PC-3 (cell line): Measurements from ENCODE around the gene TVP23C. TPM values are rescaled to one million over a fixed set of nuclear protein-coding genes. Genes with fewer than 3 reads are reported as not detected.

ENCODE experiments used
- ATAC-seq: fragments of 200-7000 bp; cut with Tn5 transposase; 2 replicates; pipeline ENCODE4 v1.9.1; 2020; ENCODE audit warnings: mild to moderate bottlenecking, moderate library complexity
- BruUV-seq: library from RNA; stranded (reverse); fragments of 400-500 nt; replicated peaks from 2 replicates; lab custom pipeline; 2021; lab: Mats Ljungman, UMichigan
- CTCF ChIA-PET: fragments of 300-600 bp; sonication (Branson Sonifier 250); formaldehyde crosslinking; loops from one replicate; lab custom pipeline; 2022; ENCODE audit warnings: antibody characterized with exemption; lab: Charles Lee
- POLR2A ChIA-PET: fragments of 300-600 bp; sonication (Branson Sonifier 250); formaldehyde crosslinking; loops from one replicate; lab custom pipeline; 2022; ENCODE audit warnings: antibody characterized with exemption; ENCODE audit not compliant: unreplicated experiment; lab: Charles Lee
- DNase-seq: peaks from one replicate; pipeline ENCODE4 v3.0.0-alpha.2; 2015
- H2AFZ ChIP-seq: fragments of 300-600 bp; sonication (generic); 2 replicates; pipeline ENCODE4 v1.6.0; 2016; ENCODE audit warnings: antibody characterized with exemption, low read length
- H3F3A ChIP-seq: fragments of 300-600 bp; sonication (generic); one replicate; pipeline ENCODE4 v1.6.0; 2017; ENCODE audit warnings: antibody characterized with exemption, low read length, control low read depth, mild to moderate bottlenecking; ENCODE audit not compliant: unreplicated experiment
- H3K27ac ChIP-seq: fragments of 300-600 bp; sonication (generic); 2 replicates; pipeline ENCODE4 v1.5.1; 2016; ENCODE audit warnings: mild to moderate bottlenecking, low read length
- H3K27me3 ChIP-seq: fragments of 300-600 bp; sonication (generic); 2 replicates; pipeline ENCODE4 v1.6.1; 2016; ENCODE audit warnings: low read length, mixed read lengths
- H3K36me3 ChIP-seq: fragments of 300-600 bp; sonication (generic); 2 replicates; pipeline ENCODE4 v1.6.1; 2016; ENCODE audit warnings: low read depth, mixed run types, low read length, mixed read lengths
- H3K4me1 ChIP-seq: fragments of 300-600 bp; sonication (generic); 2 replicates; pipeline ENCODE4 v1.5.1; 2016; ENCODE audit warnings: low read length; ENCODE audit not compliant: insufficient read depth
- H3K4me2 ChIP-seq: fragments of 300-600 bp; sonication (generic); 2 replicates; pipeline ENCODE4 v1.6.0; 2016; ENCODE audit warnings: low read length
- H3K4me3 ChIP-seq: fragments of 300-600 bp; sonication (generic); 2 replicates; pipeline ENCODE4 v1.5.1; 2016; ENCODE audit warnings: mild to moderate bottlenecking, low read length, mixed read lengths
- H3K79me2 ChIP-seq: fragments of 300-600 bp; sonication (generic); 2 replicates; pipeline ENCODE4 v1.6.1; 2017; ENCODE audit warnings: low read length, mixed read lengths
- H3K9ac ChIP-seq: fragments of 300-600 bp; sonication (generic); 2 replicates; pipeline ENCODE4 v1.6.0; 2016; ENCODE audit warnings: mild to moderate bottlenecking, low read length
- H3K9me2 ChIP-seq: fragments of 300-600 bp; sonication (generic); replicated peaks from 2 replicates; pipeline ENCODE4 v1.6.1; 2016; ENCODE audit warnings: mixed run types, low read length, mixed read lengths
- H3K9me3 ChIP-seq: fragments of 300-600 bp; sonication (generic); 2 replicates; pipeline ENCODE4 v1.6.1; 2016; ENCODE audit warnings: low read length, mixed read lengths
- H4K20me1 ChIP-seq: fragments of 300-600 bp; sonication (generic); 2 replicates; pipeline ENCODE4 v1.6.1; 2016; ENCODE audit warnings: low read length, mixed read lengths
- CTCF ChIP-seq: fragments of 300-600 bp; sonication (generic); conservative IDR thresholded peaks from 2 replicates; pipeline ENCODE4 v1.5.1; 2017; ENCODE audit warnings: antibody characterized with exemption, low read depth, mild to moderate bottlenecking, low read length
- EZH2 ChIP-seq: fragments of 300-600 bp; sonication (generic); IDR thresholded peaks from one replicate; pipeline ENCODE4 v1.6.1; 2017; ENCODE audit warnings: antibody characterized with exemption, mild to moderate bottlenecking, low read length; ENCODE audit not compliant: unreplicated experiment
- EZH2phosphoT487 ChIP-seq: fragments of 300-600 bp; sonication (generic); IDR thresholded peaks from 2 replicates; pipeline ENCODE4 v1.6.1; 2018; ENCODE audit warnings: mild to moderate bottlenecking, antibody characterized with exemption, low read length, borderline replicate concordance
- intact Hi-C: fragments of 100-400 bp; cut with micrococcal nuclease; formaldehyde crosslinking; loops from 2 replicates; pipeline ENCODE4 v1.9.0; 2023
- total RNA-seq: library from RNA; depleted of rRNA; stranded (reverse); fragments of >200 nt; gene quantifications from 2 replicates; pipeline ENCODE4 v1.2.3, GENCODE V29; 2014

The TVP23C gene
- total RNA-seq, 1 experiment from 2014 or later = 23.7 TPM

GRCh38 chr17:15503731-15504130 is 59.6 kb downstream of the TVP23C start:
- no peak overlapping the region for H3K9ac ChIP-seq
- intact Hi-C loops = loop anchor here (1.0 to 5.0 kb wide), 3 partner anchors 106 to 246 kb away; no protein-coding TSS in a partner anchor
- H2AFZ ChIP-seq = no peak overlapping the region
- H3F3A ChIP-seq = no peaks in the 10 kb centered on the region
- ATAC-seq = no peak
- H3K4me3 ChIP-seq = no peak overlapping the region
- no peaks in the 10 kb centered on the region for H4K20me1 ChIP-seq
- H3K79me2 ChIP-seq = no peaks in the 10 kb centered on the region
- no peaks in the 10 kb centered on the region for H3K9me3 ChIP-seq
- H3K4me2 ChIP-seq = no peak overlapping the region
- TF ChIP-seq EZH2 (no peak), EZH2phosphoT487 (no peak), CTCF (no peak)
- no peaks in the 10 kb centered on the region for H3K9me2 ChIP-seq
- H3K4me1 ChIP-seq = peaks cover 8% of the 10 kb centered on the region
- H3K27me3 ChIP-seq = no peaks in the 10 kb centered on the region
- ChIA-PET CTCF (no interaction called here), POLR2A (no interaction called here)
- no peak overlapping the region for H3K27ac ChIP-seq
- DNase-seq = no peak
- peaks cover 5% of the 10 kb centered on the region; the same call in 1 of the 2 replicates for H3K36me3 ChIP-seq
- no TSS peak for BruUV-seq

- Histone ChIP-seq H3K9ac (peak overlapping the region; percentile 36), H3F3A (no peaks in the 10 kb centered on the region), H3K27me3 (no peaks in the 10 kb centered on the region), H3K9me2 (no peaks in the 10 kb centered on the region), H3K79me2 (no peaks in the 10 kb centered on the region), H4K20me1 (no peaks in the 10 kb centered on the region), H3K4me2 (peak overlapping the region; percentile 49), H2AFZ (peak overlapping the region; percentile 68), H3K4me1 (peaks cover 8% of the 10 kb centered on the region), H3K36me3 (peaks cover 5% of the 10 kb centered on the region; the same call in 1 of the 2 replicates), H3K27ac (peak overlapping the region; percentile 35), H3K4me3 (no peak overlapping the region), H3K9me3 (no peaks in the 10 kb centered on the region)
- no TSS peak for BruUV-seq
- ATAC-seq = peak; percentile 95
- ChIA-PET CTCF (interaction anchor here (0.6 to 1.2 kb wide), 9 partner anchors 12 to 254 kb away, joined by 3 to 15 read pairs (median 5); no protein-coding TSS in a partner anchor), POLR2A (interaction anchor here (0.6 kb wide), 3 partner anchors 163 to 240 kb away, joined by 3 to 5 read pairs (median 3); no protein-coding TSS in a partner anchor)
- intact Hi-C loops = loop anchor here (1.0 to 5.0 kb wide), 3 partner anchors 105 to 245 kb away; no protein-coding TSS in a partner anchor
- TF ChIP-seq CTCF (peak; percentile 99), EZH2 (no peak)
- peak; percentile 93 for DNase-seq
Observed at GRCh38 chr17:15502369-15503112, 60.7 kb downstream of the TVP23C start.

- BruUV-seq = no TSS peak
- no peak for ATAC-seq
- Histone ChIP-seq H3F3A (no peaks in the 10 kb centered on the region), H3K9me2 (no peaks in the 10 kb centered on the region), H3K36me3 (peaks cover 5% of the 10 kb centered on the region; the same call in 1 of the 2 replicates), H3K9ac (no peak overlapping the region), H4K20me1 (no peaks in the 10 kb centered on the region), H3K27me3 (no peaks in the 10 kb centered on the region), H2AFZ (no peak overlapping the region), H3K9me3 (no peaks in the 10 kb centered on the region), H3K27ac (no peak overlapping the region), H3K4me1 (peaks cover 8% of the 10 kb centered on the region), H3K79me2 (no peaks in the 10 kb centered on the region), H3K4me3 (no peak overlapping the region), H3K4me2 (no peak overlapping the region)
- POLR2A ChIA-PET = no interaction called here
- DNase-seq = no peak
- intact Hi-C loops = loop anchor here (5.0 kb wide), 2 partner anchors 104 to 124 kb away; no protein-coding TSS in a partner anchor
- no peak for TF ChIP-seq EZH2
- TF ChIP-seq CTCF = no peak
- TF ChIP-seq EZH2phosphoT487 = no peak
- CTCF ChIA-PET = no interaction called here
Observed at GRCh38 chr17:15501793-15502192, 61.5 kb downstream of the TVP23C start.
